ENCODE data around the gene SLC44A2. TPM values are rescaled to one million over a fixed set of nuclear protein-coding genes. Genes with fewer than 3 reads are reported as not detected.
A peak's percentile ranks its signal among the peaks of the same experiment; 100 is the strongest.

Gene SLC44A2
- polyA plus RNA-seq, 1 experiment, result 114 TPM

DNA sequence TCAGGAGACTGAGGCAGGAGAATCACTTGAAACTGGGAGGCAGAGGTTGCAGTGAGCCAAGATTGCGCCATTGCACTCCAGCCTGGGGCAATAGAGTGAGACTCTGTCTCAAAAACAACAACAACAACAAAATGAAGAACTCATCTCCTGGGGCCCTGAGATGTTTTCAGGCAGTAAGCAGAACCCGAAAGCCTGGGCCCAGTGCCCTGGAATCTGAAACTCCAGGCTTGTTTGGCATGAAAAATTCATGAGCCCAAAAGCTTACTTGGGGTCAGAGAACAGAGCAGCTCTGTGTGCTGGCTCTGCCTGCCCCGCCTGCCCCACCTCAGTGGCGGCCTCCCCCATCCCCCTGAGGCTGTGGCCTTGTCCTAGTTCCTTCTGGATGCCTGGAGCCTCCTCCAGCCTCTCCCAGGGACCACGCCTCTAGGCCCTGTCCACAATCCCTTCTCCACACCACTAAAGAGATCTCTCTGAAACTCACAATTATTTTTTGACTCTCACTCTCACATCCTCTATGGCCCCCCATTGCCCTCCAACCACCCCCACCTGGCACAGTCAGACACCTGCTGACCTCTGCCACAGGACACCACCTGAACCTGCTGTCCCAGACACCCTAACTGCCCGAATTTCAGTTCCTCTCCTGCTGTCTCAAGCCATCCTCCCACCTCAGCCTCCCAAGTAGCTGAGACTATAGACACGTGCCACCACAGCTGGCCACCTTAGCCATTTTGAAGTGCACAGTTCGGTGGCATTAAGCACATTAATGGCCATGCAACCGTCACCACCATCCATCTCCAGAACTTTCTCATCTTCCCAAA, 31.3 kb upstream of the SLC44A2 start:
- DNase-seq (ENCODE audit: low read depth), result no peak
- ChIA-PET CTCF (interaction anchor here (0.8 to 7.0 kb wide), 3 partner anchors 13 to 52 kb away, joined by 3 to 54 read pairs (median 3); no protein-coding TSS in a partner anchor), POLR2A (no interaction called here)

DNA sequence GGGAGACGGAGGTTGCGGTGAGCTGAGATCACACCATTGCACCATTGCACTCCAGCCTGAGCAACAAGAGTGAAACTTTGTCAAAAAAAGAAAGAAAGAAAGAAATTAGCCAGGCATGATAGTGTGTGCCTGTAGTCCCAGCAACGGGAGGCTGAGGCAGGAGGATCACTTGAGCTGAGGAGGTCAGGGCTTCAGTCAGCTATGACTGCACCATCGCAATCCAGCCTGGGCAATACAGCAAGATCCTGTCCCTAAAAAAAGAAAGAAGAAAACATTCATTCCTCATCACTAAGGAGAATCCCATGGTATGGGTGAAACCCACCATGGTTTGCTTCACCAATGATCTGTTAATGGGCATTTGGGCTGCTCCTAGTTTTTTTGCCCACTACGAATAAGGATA, 25.2 kb upstream of the SLC44A2 start:
- TF ChIP-seq CTCF (IDR thresholded peaks at IDR 0.05; ENCODE audit: insufficient read depth, low read depth, low read length), result no peak
- H3K36me3 ChIP-seq (ENCODE audit: control insufficient read depth, insufficient read depth, low read length), result no peaks in the 10 kb centered on the region
- H3K27me3 ChIP-seq (ENCODE audit: control insufficient read depth, insufficient read depth, low read length), result no peaks in the 10 kb centered on the region; the same call in 1 of the 2 replicates
- ChIA-PET CTCF (interaction anchor here (1.2 to 2.2 kb wide), 2 partner anchors 19 to 44 kb away, joined by 4 to 11 read pairs; no protein-coding TSS in a partner anchor), POLR2A (no interaction called here)
- DNase-seq (ENCODE audit: low read depth), result no peak
- H3K4me3 ChIP-seq (ENCODE audit: low read depth, low read length), result no peak overlapping the region

More for the DNA sequence above, 31.3 kb upstream of the SLC44A2 start:
- no peaks in the 10 kb centered on the region for H3K36me3 ChIP-seq (ENCODE audit: control insufficient read depth, insufficient read depth, low read length)
- no peak for TF ChIP-seq CTCF (IDR thresholded peaks at IDR 0.05; ENCODE audit: insufficient read depth, low read depth, low read length)
- H3K27me3 ChIP-seq (ENCODE audit: control insufficient read depth, insufficient read depth, low read length), result no peaks in the 10 kb centered on the region; the same call in 1 of the 2 replicates
- H3K4me3 ChIP-seq (ENCODE audit: low read depth, low read length), result no peak overlapping the region

DNA sequence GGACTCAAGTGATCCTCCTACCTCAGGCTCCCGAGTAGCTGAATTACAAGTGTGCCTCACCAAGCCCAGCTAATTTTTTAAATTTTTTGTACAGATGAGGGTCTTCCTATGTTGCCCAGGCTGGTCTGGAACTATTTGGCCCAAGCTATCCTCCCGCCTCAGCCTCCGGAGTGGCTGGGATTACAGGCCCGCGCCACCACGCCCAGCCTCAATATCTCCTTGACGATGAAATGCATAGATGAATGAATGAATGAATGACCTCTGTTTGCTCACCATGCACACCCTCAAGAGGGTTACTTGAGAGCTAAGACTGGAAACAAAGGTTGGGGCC, 23.4 kb upstream of the SLC44A2 start:
- TF ChIP-seq CTCF (IDR thresholded peaks at IDR 0.05; ENCODE audit: insufficient read depth, low read depth, low read length), result no peak
- Histone ChIP-seq H3K4me3 (ENCODE audit: low read depth, low read length) (no peak overlapping the region), H3K27me3 (ENCODE audit: control insufficient read depth, insufficient read depth, low read length) (no peaks in the 10 kb centered on the region), H3K36me3 (ENCODE audit: control insufficient read depth, insufficient read depth, low read length) (no peaks in the 10 kb centered on the region)
- POLR2A ChIA-PET, result interaction anchor here (0.6 kb wide), 1 partner anchor 10 kb away, joined by 3 read pairs; no protein-coding TSS in a partner anchor
- no peak for DNase-seq (ENCODE audit: low read depth)
- CTCF ChIA-PET, result interaction anchor here (0.7 to 2.2 kb wide), 4 partner anchors 20 to 246 kb away, joined by 3 to 7 read pairs (median 5); partner anchors contain the start of gene C19orf38

- ChIA-PET POLR2A (interaction anchor here (0.6 kb wide), 1 partner anchor 10 kb away, joined by 3 read pairs; no protein-coding TSS in a partner anchor), CTCF (interaction anchor here (0.7 to 2.2 kb wide), 4 partner anchors 21 to 245 kb away, joined by 3 to 7 read pairs (median 5); partner anchors contain the start of gene C19orf38)
- Histone ChIP-seq H3K27me3 (ENCODE audit: control insufficient read depth, insufficient read depth, low read length) (no peaks in the 10 kb centered on the region), H3K36me3 (ENCODE audit: control insufficient read depth, insufficient read depth, low read length) (no peaks in the 10 kb centered on the region), H3K4me3 (ENCODE audit: low read depth, low read length) (peak overlapping the region; percentile 100)
- DNase-seq (ENCODE audit: low read depth), result no peak
- no peak for TF ChIP-seq CTCF (IDR thresholded peaks at IDR 0.05; ENCODE audit: insufficient read depth, low read depth, low read length)
These were observed 22.8 kb upstream of the SLC44A2 start for GRCh38 chr19:10602330-10603083.
